ENCODE measurements around the gene METTL18. TPM values are rescaled to one million over a fixed set of nuclear protein-coding genes. Genes with fewer than 3 reads are reported as not detected.

Gene METTL18
- total RNA-seq, 1 experiment from 2014 or later, result 4.1 TPM

GRCh38 chr1:169745015-169745861 is 49.5 kb downstream of the METTL18 start:
- Histone ChIP-seq H3K27ac (ENCODE audit: low read length) (no peak overlapping the region), H3K9me3 (ENCODE audit: control insufficient read depth, insufficient read depth, low read depth, low read length) (no peaks in the 10 kb centered on the region), H3K36me3 (ENCODE audit: control insufficient read depth, insufficient read depth, low read length) (no peaks in the 10 kb centered on the region), H3K4me1 (ENCODE audit: control insufficient read depth, insufficient read depth, low read length) (no peaks in the 10 kb centered on the region), H3K4me3 (ENCODE audit: low read depth in 2 of 2, low read length in 2 of 2) (no peak overlapping the region), H3K27me3 (ENCODE audit: control insufficient read depth, insufficient read depth, low read length) (no peaks in the 10 kb centered on the region)
- POLR2A ChIA-PET, result no interaction called here
- DNase-seq (ENCODE audit: low read depth, low spot score) (no peak), ATAC-seq (no peak)
- in situ Hi-C loops (cut with HindIII; ENCODE audit: low pct_unique_long_range_greater_than_20kb, low sequenced_read_pairs), result no loop called here
- intact Hi-C loops (cut with micrococcal nuclease; ENCODE audit: unreplicated experiment), result no loop called here
- CTCF ChIA-PET, result no interaction called here
- no peak for TF ChIP-seq POLR2AphosphoS5 (IDR thresholded peaks at IDR 0.05; ENCODE audit: low read depth, low read length)
- TF ChIP-seq REST (IDR thresholded peaks at IDR 0.05; ENCODE audit: insufficient read depth in 1 of 2, low read depth in 2 of 2, low read length in 1 of 2), result no peak
- TF ChIP-seq SIN3A (IDR thresholded peaks at IDR 0.05; ENCODE audit: borderline replicate concordance, insufficient read depth, low read depth, low read length), result no peak
- no peak for TF ChIP-seq CTCF (IDR thresholded peaks at IDR 0.05)
- no peak for TF ChIP-seq TCF7L2 (IDR thresholded peaks at IDR 0.05; ENCODE audit: low read depth, low read length)
- BruUV-seq (replicated peaks), result no TSS peak

Other genes with a start within 250 kb of the METTL18 start
- gene F5, start 208.4 kb downstream of the METTL18 start, total RNA-seq (2021; ENCODE audit: unreplicated experiment), result 0.08 TPM
- gene SELP, start 164.8 kb downstream of the METTL18 start, total RNA-seq (2021; ENCODE audit: unreplicated experiment), result not detected
- gene SELL, start 83.3 kb downstream of the METTL18 start, total RNA-seq (2021; ENCODE audit: unreplicated experiment), result 0.31 TPM
- not detected for gene SELE, start 60.8 kb downstream of the METTL18 start, total RNA-seq (2021; ENCODE audit: unreplicated experiment)
- 7.8 TPM for gene SCYL3, start 99.0 kb upstream of the METTL18 start, total RNA-seq (2021; ENCODE audit: unreplicated experiment)

Measured in Panc1 (cell line).